Sigmoid colon (tissue), 4 donors: ENCODE measurements around the gene TUBB1.

Experiments used
- CTCF ChIP-seq, 4 experiments: fragments of 450-650 bp in 3 of 4; fragments of 200-600 bp in 1 of 4; IDR thresholded peaks; one replicate each; pipeline ENCODE4 v1.5.1; 2016 to 2019; ENCODE audit warnings: antibody characterized with exemption in 4 of 4, mild to moderate bottlenecking in 3 of 4, moderate library complexity in 2 of 4
- EP300 ChIP-seq, 4 donors: sonication (generic); formaldehyde crosslinking; IDR thresholded peaks; one replicate each; pipeline ENCODE4 v1.6.1; 2017; ENCODE audit warnings: antibody characterized with exemption in 4 of 4
- POLR2A ChIP-seq, 2 donors: fragments of 450-650 bp; IDR thresholded peaks; one replicate each; pipeline ENCODE4 v1.6.1; 2016; ENCODE audit warnings: antibody characterized with exemption in 2 of 2, mild to moderate bottlenecking in 2 of 2, moderate library complexity in 2 of 2

DNA sequence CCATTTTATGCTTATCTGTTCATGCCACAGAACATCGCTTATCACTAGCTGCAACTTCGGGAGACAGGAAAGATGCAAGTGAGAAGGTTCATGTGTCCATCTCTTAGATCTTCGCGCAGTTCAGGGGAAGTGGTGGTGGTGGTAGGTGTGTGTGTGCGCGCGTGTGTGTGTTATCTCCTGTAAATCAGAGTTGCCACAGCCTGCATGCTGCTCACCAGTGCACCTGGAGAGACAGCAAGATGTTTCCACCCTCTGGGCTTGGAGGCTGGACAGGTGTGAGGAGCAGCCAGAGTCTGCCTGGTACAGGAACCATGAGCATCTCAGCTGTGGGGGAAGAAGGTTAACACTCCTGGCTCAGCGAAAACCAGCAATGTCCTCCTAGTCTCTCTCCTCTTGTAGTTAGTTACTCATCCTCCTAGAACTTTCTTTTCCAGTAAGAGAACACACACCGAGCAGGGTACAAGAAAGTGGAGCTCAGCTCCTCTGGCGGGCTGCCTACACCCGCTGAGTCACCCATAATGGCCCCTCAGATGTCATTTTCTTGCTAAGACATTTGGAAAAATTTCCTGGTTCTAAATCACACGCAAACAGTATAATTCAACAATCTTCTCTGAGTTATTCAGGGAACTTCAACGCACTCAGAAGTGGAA lies 5.1 kb upstream of the TUBB1 start:
- no peak for TF ChIP-seq CTCF (IDR thresholded peaks at IDR 0.05)
- no peak for TF ChIP-seq POLR2A (IDR thresholded peaks at IDR 0.05)
- no peak for TF ChIP-seq EP300 (IDR thresholded peaks at IDR 0.05)
